Neutrophil (primary cell): ENCODE results near the gene ANKS1B.

Experiments
- H3K27ac ChIP-seq: fragments of 200-600 bp; sonication (generic); 2 replicates; pipeline ENCODE4 v1.5.1; 2016; ENCODE audit warnings: mild to moderate bottlenecking, moderate library complexity
- H3K27me3 ChIP-seq: fragments of 200-600 bp; sonication (generic); 2 replicates; pipeline ENCODE4 v1.6.0; 2016; ENCODE audit warnings: mild to moderate bottlenecking
- H3K36me3 ChIP-seq: fragments of 200-600 bp; sonication (generic); 2 replicates; pipeline ENCODE4 v1.5.1; 2017
- H3K4me1 ChIP-seq, 2 experiments: fragments of 200-600 bp in 1 of 2; sonication (generic) in 1 of 2; 1 replicate in 1 of 2; 2 replicates in 1 of 2; pipeline versions ENCODE4 v1.5.1 to v1.6.1; 2013 to 2016; ENCODE audit warnings: low read depth in 1 of 2, low read length in 1 of 2, mild to moderate bottlenecking in 1 of 2, moderate library complexity in 1 of 2; ENCODE audit not compliant: control insufficient read depth in 1 of 2, insufficient read depth in 1 of 2
- H3K4me3 ChIP-seq, 2 experiments: fragments of 200-600 bp in 1 of 2; sonication (generic) in 1 of 2; 1 replicate in 1 of 2; 2 replicates in 1 of 2; pipeline ENCODE4 v1.5.1; 2013 to 2016; ENCODE audit warnings: low read depth in 1 of 2, low read length in 1 of 2, mild to moderate bottlenecking in 1 of 2, moderate library complexity in 1 of 2
- H3K9me3 ChIP-seq: fragments of 200-600 bp; sonication (generic); 2 replicates; pipeline ENCODE4 v1.5.1; 2016
- CTCF ChIP-seq: fragments of 200-600 bp; sonication (generic); IDR thresholded peaks from 2 replicates; pipeline ENCODE4 v1.5.1; 2016; ENCODE audit warnings: antibody characterized with exemption

The ANKS1B gene

DNA sequence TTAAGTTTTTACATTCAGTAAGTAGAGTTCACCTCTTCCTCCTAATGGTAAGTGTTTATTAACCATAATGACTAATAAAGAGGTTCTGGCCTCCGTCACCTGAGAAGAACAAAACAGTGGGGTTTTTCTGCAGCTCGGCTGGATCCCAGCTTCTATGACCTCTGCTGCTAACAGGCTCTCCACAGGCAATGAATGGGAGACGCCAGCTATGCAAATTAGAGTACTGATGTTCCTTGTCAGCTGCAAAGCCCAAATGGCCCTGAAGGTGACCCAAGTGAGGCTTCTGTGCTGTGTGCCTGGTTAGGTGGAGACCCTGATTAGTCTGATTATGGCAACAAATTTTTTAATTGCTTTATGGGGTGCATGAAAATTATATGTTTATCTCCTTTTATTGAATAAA is 1121.6 kb downstream of the ANKS1B start:
- TF ChIP-seq CTCF: no peak
- Histone ChIP-seq H3K27ac (no peak overlapping the region), H3K27me3 (no peaks in the 10 kb centered on the region), H3K9me3 (no peaks in the 10 kb centered on the region), H3K36me3 (no peaks in the 10 kb centered on the region), H3K4me3 (no peak overlapping the region), H3K4me1 (no peaks in the 10 kb centered on the region)

DNA sequence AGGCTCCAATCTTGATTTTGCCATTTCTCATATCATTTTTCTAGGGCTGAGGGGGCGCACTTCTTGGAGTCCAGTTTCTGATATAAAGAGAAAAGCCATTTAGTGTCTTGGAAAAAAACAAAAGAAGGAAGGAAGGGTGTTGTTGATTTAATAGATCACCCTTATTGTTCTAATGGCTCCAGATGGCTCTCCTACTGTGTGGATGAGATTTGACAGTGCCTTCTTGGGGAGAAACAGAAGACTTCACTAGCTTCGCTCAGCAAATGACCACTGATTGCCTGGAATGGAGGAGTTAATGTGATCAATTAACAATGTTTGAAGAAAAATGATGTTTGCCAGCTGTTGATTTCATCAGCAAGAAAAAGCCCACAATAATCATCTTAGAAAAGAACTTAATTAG is 1123.5 kb downstream of the ANKS1B start:
- TF ChIP-seq CTCF: no peak
- no peaks in the 10 kb centered on the region for H3K36me3 ChIP-seq
- H3K4me1 ChIP-seq: no peaks in the 10 kb centered on the region
- no peak overlapping the region for H3K27ac ChIP-seq
- H3K9me3 ChIP-seq: no peaks in the 10 kb centered on the region
- no peak overlapping the region for H3K4me3 ChIP-seq
- peaks cover under 1% of the 10 kb centered on the region for H3K27me3 ChIP-seq

DNA sequence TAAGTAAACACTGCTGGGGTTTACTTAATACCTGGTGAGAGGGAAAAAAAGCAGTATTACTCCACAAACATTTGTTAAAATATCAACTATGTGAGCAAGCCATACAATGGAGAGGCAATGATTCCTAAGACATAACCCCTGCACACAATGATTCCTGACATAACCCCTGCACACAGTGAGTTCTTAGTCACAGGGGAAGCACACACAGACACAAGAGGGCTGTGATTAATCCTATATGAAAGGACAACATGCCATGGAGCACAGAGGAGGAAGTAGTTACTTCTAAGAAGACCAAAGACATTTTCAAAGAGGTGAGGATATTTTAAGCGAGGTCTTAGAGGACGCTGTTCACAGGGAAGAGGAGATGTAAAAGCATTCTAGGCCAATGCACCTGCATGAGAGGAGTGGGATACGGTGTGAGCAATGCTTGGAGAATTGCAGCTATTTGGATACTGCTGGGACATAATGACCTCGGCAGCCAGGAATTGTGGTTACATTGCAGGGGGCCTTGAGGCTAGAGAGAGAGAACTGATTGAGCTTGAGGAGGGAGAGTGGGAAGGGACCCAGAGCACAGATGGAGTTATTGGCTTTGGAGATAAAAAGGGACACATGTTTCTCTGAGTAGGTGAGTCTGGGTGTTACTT is 1127.7 kb downstream of the ANKS1B start:
- H3K9me3 ChIP-seq: no peaks in the 10 kb centered on the region
- H3K27me3 ChIP-seq: peaks cover 5% of the 10 kb centered on the region
- H3K4me1 ChIP-seq: no peaks in the 10 kb centered on the region
- no peak overlapping the region for H3K4me3 ChIP-seq
- H3K36me3 ChIP-seq: no peaks in the 10 kb centered on the region
- no peak for TF ChIP-seq CTCF
- no peak overlapping the region for H3K27ac ChIP-seq

- peaks cover 5% of the 10 kb centered on the region for H3K27me3 ChIP-seq
- H3K9me3 ChIP-seq: no peaks in the 10 kb centered on the region
- H3K36me3 ChIP-seq: no peaks in the 10 kb centered on the region
Measured at GRCh38 chr12:98852181-98852580, 1132.6 kb downstream of the ANKS1B start.

DNA sequence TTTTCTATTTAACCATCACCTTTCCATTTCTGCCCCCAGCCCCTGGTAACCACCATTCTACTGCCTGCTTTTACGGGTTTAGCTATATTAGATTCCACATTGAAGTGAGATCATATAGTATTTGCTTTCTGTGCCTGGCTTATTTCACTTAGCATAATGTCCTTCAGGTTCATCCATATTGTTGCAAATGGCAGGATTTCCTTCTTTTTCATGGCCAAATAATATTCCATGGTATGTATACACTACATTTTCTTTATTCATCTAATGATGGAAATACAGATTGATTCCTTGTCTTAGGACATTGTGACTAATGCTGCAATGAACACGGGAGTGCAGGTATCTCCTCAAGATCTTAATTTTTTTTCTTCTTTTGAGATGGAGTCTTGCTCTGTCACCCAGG is 1137.5 kb downstream of the ANKS1B start:
- no peaks in the 10 kb centered on the region for H3K36me3 ChIP-seq
- no peak overlapping the region for H3K27ac ChIP-seq
- H3K4me3 ChIP-seq: no peak overlapping the region
- H3K4me1 ChIP-seq: no peaks in the 10 kb centered on the region
- TF ChIP-seq CTCF: no peak
- no peaks in the 10 kb centered on the region for H3K9me3 ChIP-seq
- H3K27me3 ChIP-seq: peaks cover 10% of the 10 kb centered on the region

More at GRCh38 chr12:98852181-98852580, 1132.6 kb downstream of the ANKS1B start:
- Histone ChIP-seq H3K4me1 (no peaks in the 10 kb centered on the region), H3K4me3 (no peak overlapping the region), H3K27ac (no peak overlapping the region)
- TF ChIP-seq CTCF: no peak
